Measurements from ENCODE around the gene CNTN2.

DNA sequence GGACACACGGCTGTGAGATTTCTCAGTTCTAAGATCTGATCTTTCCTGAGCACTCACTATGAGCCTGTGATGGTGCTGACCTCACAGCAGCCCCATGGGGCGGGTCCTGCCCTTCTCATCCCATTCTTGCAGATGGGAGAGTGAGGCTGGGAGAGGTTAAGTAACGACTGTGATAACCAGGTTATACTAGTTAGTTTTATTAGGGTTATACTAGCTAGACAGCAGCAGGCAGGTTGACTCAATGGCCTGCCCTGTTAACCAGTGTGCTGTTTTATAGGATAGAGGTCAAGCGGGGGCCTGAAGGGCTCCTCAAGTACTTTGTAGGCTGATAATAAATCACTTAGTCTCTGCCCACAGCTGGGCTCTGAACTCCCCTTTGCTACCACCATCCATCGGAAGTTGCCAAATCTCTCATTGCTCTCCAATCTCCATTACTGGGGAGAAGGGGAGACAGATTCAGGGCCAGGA, 4.8 kb downstream of the CNTN2 start:
- TF ChIP-seq, protein P1, sequence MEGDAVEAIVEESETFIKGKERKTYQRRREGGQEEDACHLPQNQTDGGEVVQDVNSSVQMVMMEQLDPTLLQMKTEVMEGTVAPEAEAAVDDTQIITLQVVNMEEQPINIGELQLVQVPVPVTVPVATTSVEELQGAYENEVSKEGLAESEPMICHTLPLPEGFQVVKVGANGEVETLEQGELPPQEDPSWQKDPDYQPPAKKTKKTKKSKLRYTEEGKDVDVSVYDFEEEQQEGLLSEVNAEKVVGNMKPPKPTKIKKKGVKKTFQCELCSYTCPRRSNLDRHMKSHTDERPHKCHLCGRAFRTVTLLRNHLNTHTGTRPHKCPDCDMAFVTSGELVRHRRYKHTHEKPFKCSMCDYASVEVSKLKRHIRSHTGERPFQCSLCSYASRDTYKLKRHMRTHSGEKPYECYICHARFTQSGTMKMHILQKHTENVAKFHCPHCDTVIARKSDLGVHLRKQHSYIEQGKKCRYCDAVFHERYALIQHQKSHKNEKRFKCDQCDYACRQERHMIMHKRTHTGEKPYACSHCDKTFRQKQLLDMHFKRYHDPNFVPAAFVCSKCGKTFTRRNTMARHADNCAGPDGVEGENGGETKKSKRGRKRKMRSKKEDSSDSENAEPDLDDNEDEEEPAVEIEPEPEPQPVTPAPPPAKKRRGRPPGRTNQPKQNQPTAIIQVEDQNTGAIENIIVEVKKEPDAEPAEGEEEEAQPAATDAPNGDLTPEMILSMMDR (IDR thresholded peaks at IDR 0.05) = no peak
- TF ChIP-seq NR2C2 (CRISPR knock-in tag; IDR thresholded peaks at IDR 0.05) (no peak), NFE2L1 (CRISPR knock-in tag; IDR thresholded peaks at IDR 0.05) (no peak), ZNF232 (CRISPR knock-in tag; IDR thresholded peaks at IDR 0.05) (no peak), CREB1 (CRISPR knock-in tag; IDR thresholded peaks at IDR 0.05) (no peak), ZNF317 (CRISPR knock-in tag; IDR thresholded peaks at IDR 0.05; ENCODE audit: borderline replicate concordance, low read depth) (no peak)
- TF ChIP-seq, protein P2, sequence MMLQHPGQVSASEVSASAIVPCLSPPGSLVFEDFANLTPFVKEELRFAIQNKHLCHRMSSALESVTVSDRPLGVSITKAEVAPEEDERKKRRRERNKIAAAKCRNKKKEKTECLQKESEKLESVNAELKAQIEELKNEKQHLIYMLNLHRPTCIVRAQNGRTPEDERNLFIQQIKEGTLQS (CRISPR knock-in tag; conservative IDR thresholded peaks at IDR 0.05) = no peak
- TF ChIP-seq, protein P3, sequence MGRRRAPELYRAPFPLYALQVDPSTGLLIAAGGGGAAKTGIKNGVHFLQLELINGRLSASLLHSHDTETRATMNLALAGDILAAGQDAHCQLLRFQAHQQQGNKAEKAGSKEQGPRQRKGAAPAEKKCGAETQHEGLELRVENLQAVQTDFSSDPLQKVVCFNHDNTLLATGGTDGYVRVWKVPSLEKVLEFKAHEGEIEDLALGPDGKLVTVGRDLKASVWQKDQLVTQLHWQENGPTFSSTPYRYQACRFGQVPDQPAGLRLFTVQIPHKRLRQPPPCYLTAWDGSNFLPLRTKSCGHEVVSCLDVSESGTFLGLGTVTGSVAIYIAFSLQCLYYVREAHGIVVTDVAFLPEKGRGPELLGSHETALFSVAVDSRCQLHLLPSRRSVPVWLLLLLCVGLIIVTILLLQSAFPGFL (CRISPR knock-in tag; IDR thresholded peaks at IDR 0.05; ENCODE audit: borderline replicate concordance) = no peak
- TF ChIP-seq, protein P4, sequence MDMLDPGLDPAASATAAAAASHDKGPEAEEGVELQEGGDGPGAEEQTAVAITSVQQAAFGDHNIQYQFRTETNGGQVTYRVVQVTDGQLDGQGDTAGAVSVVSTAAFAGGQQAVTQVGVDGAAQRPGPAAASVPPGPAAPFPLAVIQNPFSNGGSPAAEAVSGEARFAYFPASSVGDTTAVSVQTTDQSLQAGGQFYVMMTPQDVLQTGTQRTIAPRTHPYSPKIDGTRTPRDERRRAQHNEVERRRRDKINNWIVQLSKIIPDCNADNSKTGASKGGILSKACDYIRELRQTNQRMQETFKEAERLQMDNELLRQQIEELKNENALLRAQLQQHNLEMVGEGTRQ (CRISPR knock-in tag; IDR thresholded peaks at IDR 0.05) = no peak
